Cardiac fibroblast (primary cell): Measurements from ENCODE around the gene THRSP.

Experiments
- DNase-seq, 2 donors: peaks; one replicate each; pipeline versions ENCODE4 v3.0.0 to v3.0.0-alpha.2; 2010; ENCODE audit warnings: low read depth in 2 of 2
- H3K4me3 ChIP-seq, 2 donors: replicated peaks in 1 of 2; 1 replicate in 1 of 2; 2 replicates in 1 of 2; pipeline ENCODE4 v1.5.1; 2011; ENCODE audit warnings: low read depth in 2 of 2, low read length in 2 of 2, mild to moderate bottlenecking in 2 of 2, moderate library complexity in 1 of 2
- TF ChIP-seq, protein P1 (sequence below): IDR thresholded peaks from one replicate; pipeline ENCODE4 v1.5.1; 2011; ENCODE audit warnings: low read depth, mild to moderate bottlenecking, low read length, inconsistent platforms

THRSP gene

DNA sequence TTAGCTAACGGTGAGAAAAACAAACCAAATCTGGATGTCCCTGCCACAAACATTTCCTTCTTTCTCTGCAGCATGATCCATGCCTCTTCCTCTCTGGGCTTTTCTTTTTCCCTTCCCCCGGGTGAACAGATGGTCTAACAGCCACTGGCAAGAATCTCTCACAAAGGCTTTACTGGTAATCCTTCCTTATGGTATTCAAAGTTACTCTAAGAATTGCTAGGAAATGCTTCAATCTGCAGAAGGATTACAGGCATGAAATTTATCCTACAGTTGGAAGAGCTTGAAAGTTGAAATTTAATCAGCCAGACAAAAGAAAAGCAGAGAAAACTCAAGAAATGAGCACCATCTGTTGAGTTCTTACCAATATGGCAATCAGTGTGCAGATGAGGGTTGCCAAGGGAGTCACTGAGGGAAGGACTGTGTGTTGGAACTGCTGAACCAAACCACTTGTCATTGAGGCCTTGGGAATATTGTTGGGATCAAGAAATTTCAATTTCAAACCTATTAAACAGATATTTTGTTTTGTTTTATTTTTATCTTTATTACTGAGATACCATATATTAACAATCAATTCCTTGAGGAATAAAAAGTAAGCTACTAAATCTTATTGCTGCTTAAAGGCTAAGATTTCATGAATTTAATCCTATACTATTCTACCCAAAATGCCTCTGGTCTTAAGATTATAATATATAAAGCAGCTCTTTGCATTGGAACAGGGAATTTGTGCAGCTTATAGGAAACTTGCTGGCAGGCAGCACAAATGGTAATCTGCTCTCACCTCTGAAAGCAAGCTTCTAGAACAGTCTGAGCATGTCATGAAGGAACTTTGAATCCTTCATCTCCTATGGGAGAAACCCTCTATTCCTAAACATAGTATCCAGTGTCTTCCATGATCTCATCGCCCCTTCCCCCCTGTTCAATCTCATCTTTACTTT is 45.7 kb downstream of the THRSP start:
- TF ChIP-seq, protein P1, sequence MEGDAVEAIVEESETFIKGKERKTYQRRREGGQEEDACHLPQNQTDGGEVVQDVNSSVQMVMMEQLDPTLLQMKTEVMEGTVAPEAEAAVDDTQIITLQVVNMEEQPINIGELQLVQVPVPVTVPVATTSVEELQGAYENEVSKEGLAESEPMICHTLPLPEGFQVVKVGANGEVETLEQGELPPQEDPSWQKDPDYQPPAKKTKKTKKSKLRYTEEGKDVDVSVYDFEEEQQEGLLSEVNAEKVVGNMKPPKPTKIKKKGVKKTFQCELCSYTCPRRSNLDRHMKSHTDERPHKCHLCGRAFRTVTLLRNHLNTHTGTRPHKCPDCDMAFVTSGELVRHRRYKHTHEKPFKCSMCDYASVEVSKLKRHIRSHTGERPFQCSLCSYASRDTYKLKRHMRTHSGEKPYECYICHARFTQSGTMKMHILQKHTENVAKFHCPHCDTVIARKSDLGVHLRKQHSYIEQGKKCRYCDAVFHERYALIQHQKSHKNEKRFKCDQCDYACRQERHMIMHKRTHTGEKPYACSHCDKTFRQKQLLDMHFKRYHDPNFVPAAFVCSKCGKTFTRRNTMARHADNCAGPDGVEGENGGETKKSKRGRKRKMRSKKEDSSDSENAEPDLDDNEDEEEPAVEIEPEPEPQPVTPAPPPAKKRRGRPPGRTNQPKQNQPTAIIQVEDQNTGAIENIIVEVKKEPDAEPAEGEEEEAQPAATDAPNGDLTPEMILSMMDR = no peak
- H3K4me3 ChIP-seq = no peak overlapping the region
- no peak for DNase-seq

DNA sequence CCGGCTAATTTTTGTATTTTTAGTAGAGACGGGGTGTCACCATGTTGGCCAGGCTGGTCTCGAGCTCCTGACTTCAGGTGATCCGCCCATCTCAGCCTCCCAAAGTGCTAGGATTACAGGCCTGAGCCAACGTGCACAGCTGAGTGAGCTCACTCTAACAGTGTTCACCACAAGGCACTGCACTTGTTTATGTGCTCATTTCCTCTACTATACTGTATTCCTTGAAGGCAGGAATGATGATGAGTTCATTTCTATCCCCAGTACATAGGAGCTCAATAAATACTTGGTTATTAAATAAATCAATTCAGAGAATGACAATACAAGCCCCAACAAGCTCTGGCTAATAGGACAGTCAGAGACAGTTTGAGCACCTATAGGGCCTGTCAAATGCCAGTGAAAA is 46.7 kb downstream of the THRSP start:
- H3K4me3 ChIP-seq = no peak overlapping the region
- TF ChIP-seq, protein P1 = no peak
- DNase-seq = no peak

DNA sequence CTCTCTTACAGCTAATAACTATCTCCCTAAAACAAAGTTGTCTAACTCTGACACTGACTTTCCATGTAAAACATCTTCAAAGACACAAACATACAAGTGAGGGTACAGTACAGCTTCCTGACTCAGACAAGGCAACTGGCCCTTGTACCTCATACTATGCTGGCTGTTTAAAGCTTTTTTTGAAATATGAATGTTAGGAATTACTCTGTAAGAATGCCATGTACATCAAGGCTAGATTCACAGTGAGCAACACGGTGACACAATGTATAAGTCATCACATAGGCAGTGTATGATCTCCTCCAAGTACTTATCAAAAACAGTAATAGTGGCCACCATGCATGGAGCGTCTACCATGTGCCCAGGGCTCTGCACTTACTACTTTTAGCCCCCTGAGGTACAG is 47.2 kb downstream of the THRSP start:
- no peak overlapping the region for H3K4me3 ChIP-seq
- DNase-seq = peak in 1 of 2 donors; percentile 53
- TF ChIP-seq, protein P1 = no peak

DNA sequence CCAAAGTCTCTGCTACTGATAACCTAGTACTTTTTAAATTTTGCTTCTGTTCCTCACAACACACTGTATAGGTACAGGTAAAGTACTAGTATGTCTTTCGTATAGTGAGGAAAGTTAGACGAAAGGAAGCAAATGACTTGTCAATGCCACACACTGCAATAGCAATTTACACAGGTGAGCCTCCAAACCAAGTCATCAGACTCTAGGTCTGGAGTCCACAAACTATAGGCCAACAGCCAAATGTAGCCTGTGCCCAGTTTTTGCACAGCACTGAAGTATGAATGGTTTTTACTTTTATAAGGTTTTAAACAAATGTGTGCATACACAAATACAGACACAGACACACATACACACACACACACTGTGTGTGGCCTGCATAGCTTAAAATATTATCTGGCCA is 47.6 kb downstream of the THRSP start:
- no peak for DNase-seq
- TF ChIP-seq, protein P1 = no peak
- no peak overlapping the region for H3K4me3 ChIP-seq

DNA sequence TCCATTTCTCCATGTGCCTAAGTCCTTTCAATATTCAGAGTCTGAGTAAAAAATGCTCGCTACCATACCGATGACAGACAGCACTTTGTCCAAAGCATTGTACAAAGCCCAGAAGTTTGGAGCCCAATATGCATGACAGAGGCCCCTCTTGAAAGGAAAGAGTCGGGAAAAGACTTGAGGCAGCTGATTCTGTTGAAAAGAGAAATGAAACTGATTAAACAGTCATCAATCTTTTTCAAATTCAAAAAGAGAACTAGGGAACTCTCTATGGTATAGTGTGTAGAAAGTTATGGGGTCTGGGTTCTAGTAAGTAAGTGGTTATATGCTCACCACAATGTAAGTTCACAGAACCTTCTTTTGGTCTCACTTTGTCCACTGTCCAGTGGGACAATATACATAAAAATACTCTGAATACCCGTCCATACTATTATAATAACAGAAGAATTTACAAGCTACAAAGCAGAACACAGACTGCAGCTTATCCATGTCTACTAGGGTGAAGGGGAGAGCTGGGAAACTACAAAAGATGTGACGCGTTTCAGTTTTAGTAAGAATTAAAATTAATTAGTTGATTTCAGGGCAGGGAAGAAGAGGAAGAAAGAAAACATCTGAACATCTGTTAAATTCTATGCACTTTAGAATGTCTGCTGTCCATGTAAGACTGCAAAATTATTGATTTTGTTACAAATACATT is 49.1 kb downstream of the THRSP start:
- TF ChIP-seq, protein P1 = no peak
- DNase-seq = no peak
- no peak overlapping the region for H3K4me3 ChIP-seq
